GM21576 (cell line): Measurements from ENCODE around the gene ELP2.
"Not testable (repeated sequence)": the region's sequence is repeated elsewhere in the genome, so short reads cannot be mapped to it uniquely, and the experiment has no call there.

ENCODE experiments used
- ATAC-seq: cut with Tn5 transposase; IDR thresholded peaks from one replicate; pipeline ENCODE4 v1.9.1; 2021; ENCODE audit warnings: mild to moderate bottlenecking, moderate library complexity; ENCODE audit not compliant: unreplicated experiment

Gene ELP2

GRCh38 chr18:36155851-36156757, 26.4 kb downstream of the ELP2 start:
- ATAC-seq = no peak

DNA sequence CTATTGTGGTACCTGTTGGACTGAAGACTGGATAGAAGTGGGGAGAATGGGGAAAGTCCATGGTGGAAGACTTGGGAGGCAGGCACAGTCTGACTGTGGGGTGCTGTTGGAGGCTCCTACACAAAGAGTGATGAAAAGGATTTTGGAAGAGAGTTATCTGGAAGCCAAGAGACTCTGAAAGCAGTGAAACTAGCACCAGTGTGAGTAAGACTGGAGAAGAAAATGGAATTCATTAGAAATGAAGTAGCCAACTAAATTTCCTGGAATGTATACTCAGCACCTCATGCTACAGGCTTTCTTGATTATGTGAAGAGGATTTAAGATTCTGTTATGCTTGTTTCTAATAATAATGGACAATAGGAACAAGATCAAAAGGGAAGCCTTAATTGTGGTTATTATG, 27.7 kb downstream of the ELP2 start:
- no peak for ATAC-seq

DNA sequence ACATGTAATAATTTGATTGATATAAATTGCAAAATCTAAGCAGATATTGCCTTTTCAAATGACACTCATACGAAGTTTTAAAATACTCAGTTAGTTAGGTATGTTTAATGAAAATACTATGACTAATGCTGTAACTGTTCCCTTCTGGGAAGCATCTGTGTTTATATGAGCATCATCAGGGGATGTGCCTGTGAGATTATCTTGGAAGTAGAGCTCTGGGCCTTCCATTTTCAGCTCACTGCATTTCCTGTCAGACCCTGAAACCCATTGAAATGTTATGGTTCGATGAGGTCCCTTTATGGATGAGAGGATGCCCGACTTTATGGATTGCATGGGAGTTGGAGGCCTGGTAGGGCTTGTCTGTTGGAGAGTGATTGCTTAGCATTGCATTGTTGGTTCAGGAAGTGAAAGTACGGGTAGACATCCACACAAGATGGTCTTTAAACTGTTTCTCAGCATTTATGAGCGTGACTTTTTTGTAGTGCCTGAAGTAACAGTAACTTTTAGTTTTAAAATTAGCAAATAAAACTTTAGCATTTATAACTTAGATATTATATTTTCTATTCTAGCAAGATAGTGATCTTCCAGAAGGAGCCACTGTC, 28.7 kb downstream of the ELP2 start:
- no peak for ATAC-seq

DNA sequence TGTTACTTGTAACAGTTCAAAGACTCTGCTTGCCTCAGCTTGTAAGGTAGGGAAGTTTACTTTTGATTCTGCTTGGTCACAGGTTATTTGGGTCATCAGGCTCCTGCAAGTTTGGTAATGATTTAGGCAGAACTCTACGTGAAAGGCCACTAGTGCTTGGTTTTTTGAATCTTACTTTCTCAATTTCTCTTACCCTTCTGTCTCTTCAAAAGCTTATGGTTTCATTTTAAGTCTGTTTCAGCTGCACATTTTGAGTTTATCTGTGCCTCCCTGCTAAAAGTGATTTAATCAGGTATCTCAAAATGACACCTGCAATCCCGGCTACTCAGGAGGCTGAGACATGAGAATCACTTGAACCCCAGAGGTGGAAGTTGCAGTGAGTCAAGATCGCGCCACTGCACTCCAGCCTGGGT, 31.3 kb downstream of the ELP2 start:
- no peak for ATAC-seq

DNA sequence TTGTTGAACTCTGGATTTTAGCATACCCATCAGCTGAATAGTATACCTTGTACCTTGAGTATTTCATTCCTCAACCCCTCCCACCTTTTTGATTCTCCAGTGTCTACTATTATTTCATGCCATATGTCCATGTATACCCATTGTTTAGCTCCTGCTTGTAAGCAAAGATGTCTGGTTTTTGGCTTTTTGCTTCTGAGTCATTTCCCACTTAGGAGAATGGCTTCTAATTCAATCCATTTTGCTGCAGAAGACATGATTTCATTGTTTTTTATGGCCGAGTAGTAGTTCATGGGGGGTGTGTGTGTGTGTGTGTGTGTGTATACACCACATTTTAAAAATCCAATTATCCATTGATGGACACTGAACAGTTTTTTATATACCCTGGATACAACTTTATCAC, 33.3 kb downstream of the ELP2 start:
- ATAC-seq = no peak

DNA sequence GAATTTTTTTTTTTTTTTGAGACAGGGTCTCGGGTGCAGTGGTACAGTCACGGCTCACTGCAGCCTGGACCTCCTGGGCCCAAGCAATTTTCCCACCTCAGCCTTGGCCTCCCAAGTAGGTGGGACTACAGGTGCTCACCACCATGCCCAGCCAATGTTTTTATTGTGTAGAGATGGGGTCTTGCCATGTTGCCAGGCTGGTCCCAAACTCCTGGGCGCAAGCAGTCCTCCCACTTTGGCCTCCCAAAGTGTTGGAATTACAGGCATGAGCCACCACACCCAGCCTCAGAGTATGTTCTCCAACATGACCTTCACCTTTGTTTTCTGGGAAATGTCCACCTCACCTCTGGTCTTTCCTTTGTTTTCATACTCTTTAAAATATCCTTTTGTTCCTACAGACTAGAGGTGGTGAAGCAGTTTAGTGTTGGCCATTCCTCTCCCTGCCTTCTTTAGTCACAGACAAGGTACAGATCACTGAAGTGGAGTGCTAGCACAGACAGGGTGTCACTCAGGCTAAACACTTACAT, 38.1 kb downstream of the ELP2 start:
- ATAC-seq = no peak

DNA sequence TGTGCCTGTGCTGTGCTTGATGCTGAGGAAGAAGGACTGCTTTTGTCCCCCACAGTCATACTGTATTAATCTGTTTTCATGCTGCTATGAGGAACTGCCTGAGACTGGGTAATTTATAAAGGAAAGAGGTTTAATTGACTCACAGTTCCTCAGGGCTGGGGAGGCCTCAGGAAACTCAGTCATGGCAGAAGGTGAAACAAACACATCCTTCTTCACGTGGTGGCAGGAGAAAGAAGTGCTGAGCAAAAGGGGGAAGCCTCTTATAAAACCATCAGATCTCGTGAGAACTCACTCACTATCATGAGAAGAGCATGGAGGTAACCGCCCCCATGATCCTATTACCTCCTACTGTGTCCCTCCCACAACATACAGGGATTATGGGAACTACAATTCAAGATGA, 38.6 kb downstream of the ELP2 start:
- not testable (repeated sequence) for ATAC-seq

DNA sequence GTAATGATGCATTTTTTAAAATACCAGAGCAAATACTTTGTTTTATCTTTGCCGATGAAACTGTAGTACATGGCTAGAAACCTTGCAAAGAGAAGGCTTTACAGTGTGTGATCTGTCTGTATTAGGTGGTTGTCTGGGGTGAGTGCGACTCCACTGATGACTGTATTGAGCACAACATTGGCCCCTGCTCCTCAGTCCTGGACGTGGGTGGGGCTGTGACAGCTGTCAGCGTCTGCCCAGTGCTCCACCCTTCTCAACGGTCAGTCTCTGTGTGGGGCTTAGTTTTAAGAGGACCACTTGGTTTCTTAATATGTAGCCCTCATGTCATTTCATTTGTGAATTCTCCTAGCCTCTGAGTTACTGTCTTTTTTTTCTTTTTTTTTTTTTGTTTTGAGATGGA, 40.2 kb downstream of the ELP2 start:
- no peak for ATAC-seq

DNA sequence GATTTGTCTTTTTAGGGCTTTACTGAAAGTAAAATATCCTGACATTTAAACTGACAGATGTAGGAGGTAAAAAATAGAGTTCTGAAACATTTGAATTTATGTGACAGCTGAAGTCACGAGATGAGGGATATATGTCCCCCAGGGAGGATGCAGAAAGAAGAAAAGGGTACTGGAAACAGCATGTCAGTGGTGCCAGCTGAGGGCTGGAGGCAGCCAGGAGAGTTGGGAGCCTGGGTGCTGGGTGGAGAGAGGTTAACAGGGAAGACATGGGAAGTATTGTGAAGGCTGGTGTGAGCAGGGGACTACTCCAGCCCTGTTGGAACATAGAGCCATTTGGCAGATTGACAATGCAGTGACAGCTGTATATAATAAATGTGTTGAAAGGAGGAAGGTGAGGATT, 45.8 kb downstream of the ELP2 start:
- ATAC-seq = no peak

GRCh38 chr18:36176177-36176584, 46.5 kb downstream of the ELP2 start:
- ATAC-seq = no peak

- no peak for ATAC-seq
Measured at GRCh38 chr18:36176711-36177110, 47.0 kb downstream of the ELP2 start.

- ATAC-seq = no peak
Measured at GRCh38 chr18:36177913-36178312, 48.2 kb downstream of the ELP2 start.

DNA sequence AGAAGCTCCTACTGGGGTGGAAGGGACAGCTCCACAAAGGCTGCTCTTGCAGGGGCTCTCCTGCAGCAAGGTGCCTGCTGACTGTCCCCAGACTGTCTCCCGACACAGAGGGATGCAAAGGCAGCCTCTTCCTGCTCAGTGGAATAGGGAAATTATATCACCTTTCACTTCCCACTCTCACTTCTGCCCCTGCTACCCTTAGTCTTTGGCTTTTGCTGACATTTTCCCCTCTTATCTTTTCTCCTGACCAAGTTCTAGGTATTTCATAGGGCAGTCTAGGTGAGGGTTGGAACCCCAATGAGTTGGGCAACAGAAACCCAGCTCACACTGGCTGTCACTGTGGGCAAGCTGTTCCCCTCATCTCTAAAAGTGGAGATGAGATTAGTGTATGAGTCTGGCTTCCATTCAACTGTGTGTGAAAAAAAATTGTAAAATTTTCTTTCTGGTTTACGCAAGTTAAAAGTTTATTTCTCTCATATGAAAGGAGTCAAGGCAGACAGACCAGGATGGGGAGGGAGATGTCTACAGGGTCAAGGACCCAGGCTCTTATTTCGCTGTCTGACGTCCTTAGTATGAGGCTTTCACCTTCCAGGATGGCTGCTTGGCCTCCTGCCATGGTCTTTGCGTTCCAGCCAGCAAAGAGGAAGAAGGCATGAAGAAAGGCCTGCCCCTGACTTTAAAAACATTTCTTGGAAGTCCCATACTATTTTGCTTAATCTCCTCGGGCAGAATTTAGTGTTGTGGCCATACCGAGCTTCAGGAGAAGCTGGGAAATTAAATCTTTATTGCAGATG, 50.1 kb downstream of the ELP2 start:
- ATAC-seq = no peak

- no peak for ATAC-seq
Measured at GRCh38 chr18:36181441-36181840, 51.7 kb downstream of the ELP2 start.

- ATAC-seq = no peak
Measured at GRCh38 chr18:36181898-36182506, 52.3 kb downstream of the ELP2 start.

- no peak for ATAC-seq
Measured at GRCh38 chr18:36183033-36183432, 53.3 kb downstream of the ELP2 start.

DNA sequence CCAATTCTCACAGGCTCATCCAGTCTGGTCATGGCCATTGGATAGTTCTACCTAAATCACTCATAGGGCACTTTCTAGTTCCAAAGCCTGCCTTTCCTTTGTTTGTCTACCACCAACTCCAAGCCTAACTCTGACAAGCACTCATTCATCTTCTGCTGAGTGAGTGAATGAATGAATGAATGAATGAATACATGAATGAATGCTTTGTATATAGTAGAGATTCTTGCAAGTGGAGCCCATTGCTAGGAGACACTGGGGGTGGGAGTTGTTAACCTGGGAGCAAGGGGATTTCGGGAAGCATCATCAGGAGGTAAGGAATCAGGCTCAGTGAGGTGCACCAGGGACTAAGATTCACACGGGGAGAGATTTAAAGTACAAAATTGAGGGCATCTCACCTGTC, 54.3 kb downstream of the ELP2 start:
- ATAC-seq = no peak

- ATAC-seq = no peak
Measured at GRCh38 chr18:36185157-36185556, 55.5 kb downstream of the ELP2 start.

GRCh38 chr18:36185901-36186460, 56.3 kb downstream of the ELP2 start:
- ATAC-seq = no peak

DNA sequence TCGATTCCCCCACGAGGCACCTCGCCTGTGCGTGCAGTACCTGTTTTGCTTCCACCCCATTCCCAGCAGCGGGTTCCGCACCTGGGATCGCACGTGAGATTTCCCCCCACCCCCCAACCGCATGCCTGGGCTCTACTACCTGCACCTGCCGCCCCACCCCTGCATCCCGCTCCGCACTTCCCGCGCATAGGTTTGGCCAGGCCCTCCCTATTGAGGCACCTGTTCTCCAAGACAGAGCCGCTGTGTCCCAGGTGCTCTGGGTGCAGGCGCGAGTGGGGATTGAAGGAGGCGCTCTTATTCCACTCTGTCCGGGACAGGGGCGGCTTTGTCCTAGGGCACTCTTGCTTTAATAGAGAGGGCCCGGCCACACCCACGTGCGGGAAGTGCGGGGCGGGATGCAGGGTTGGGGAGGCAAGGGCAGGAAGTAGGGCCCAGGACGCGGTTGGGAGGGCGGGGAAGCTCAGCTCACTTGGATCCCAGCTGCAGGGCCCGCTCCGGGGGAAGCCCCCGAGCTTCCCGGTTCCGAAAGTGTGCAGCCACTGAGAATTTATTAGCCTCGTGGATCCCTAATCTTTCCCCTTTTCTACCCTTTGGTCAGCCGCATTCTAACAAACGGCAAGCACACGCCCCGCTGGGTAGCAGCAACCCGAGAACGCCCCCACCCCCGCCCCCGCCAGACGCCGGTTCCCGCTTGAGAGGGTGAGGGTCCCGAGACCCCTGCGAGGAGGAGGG, 56.9 kb downstream of the ELP2 start:
- no peak for ATAC-seq
